OCI-LY1 (cell line): ENCODE data around the gene TATDN2.

Experiments
- EZH2 ChIP-seq: fragments of 200-600 bp; sonication (generic), shearing (Covaris generic); IDR thresholded peaks from 2 replicates; pipeline ENCODE4 v1.8.0; 2017; ENCODE audit warnings: borderline replicate concordance, mixed run types, mild to moderate bottlenecking, antibody characterized with exemption, low read length, moderate library complexity, mixed read lengths
- TF ChIP-seq, protein P1 (sequence below): fragments of 200-600 bp; sonication (generic), shearing (Covaris generic); IDR thresholded peaks from 2 replicates; pipeline ENCODE4 v1.5.1; 2017; ENCODE audit warnings: mild to moderate bottlenecking, antibody characterized with exemption, low read length, moderate library complexity, mixed read lengths

DNA sequence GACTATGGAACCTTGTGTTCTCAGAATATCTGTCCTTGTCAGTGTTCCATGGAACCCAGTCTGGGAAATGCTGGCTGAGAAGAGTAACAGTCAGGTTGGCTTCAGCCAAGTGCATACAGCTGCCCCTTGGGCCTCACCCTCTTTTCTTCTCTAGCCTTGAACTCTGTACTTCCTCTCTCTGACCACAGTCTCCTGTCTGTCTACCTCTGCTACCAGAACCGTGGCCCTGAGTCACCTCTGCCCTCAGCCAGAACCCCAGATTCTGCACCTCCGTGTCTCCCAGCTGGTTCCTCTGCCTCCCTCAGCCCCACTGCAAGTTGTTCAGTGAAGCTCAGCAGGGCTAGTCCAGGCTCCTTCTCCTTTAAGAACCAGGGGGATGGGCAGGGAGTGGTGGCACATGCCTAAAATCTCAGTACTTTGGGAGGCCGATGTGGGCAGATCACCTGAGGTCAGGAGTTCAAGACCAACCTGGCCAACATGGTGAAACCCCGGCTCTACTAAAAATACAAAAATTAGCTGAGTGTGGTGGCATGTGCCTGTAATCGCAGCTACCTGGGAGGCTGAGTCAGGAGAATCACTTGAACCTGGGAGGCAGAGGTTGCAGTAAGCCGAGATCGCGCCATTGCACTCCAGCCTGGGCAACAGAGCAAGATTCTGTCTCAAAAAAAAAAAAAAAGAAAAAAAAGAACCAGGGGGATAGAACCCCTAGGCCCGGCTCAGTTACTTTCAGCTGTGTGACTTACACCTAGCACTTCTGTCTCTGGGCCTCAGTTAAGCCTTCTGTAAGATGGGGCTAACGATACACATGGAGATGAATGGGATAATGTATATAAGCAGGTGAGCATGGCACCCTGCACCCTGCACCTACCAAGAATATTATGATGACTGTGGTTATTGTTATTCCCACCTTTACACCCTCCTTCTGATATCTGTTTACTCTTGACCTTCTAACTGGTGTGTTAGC lies 24.3 kb upstream of the TATDN2 start:
- TF ChIP-seq, protein P1, sequence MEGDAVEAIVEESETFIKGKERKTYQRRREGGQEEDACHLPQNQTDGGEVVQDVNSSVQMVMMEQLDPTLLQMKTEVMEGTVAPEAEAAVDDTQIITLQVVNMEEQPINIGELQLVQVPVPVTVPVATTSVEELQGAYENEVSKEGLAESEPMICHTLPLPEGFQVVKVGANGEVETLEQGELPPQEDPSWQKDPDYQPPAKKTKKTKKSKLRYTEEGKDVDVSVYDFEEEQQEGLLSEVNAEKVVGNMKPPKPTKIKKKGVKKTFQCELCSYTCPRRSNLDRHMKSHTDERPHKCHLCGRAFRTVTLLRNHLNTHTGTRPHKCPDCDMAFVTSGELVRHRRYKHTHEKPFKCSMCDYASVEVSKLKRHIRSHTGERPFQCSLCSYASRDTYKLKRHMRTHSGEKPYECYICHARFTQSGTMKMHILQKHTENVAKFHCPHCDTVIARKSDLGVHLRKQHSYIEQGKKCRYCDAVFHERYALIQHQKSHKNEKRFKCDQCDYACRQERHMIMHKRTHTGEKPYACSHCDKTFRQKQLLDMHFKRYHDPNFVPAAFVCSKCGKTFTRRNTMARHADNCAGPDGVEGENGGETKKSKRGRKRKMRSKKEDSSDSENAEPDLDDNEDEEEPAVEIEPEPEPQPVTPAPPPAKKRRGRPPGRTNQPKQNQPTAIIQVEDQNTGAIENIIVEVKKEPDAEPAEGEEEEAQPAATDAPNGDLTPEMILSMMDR = no peak
- TF ChIP-seq EZH2 = no peak
